Smooth muscle cell (in vitro differentiated cells): Measurements from ENCODE around the gene DIAPH2. TPM values are rescaled to one million over a fixed set of nuclear protein-coding genes. Genes with fewer than 3 reads are reported as not detected.

Experiments used
- DNase-seq: peaks from one replicate; lab custom pipeline; 2025; ENCODE audit not compliant: unreplicated experiment; lab: John Stamatoyannopoulos, UW
- H2AFZ ChIP-seq: fragments of 200-600 bp; sonication (generic); 2 replicates; pipeline ENCODE4 v1.6.0; 2016; ENCODE audit warnings: antibody characterized with exemption, low read depth, mild to moderate bottlenecking
- H3F3A ChIP-seq: fragments of 200-600 bp; sonication (generic); 2 replicates; pipeline ENCODE4 v1.6.0; 2017; ENCODE audit warnings: antibody characterized with exemption, low read depth
- H3K27ac ChIP-seq: fragments of 200-600 bp; sonication (generic); 2 replicates; pipeline ENCODE4 v1.5.1; 2016; ENCODE audit warnings: low read depth, mild to moderate bottlenecking
- H3K27me3 ChIP-seq: fragments of 200-600 bp; sonication (generic); 2 replicates; pipeline ENCODE4 v1.6.1; 2016; ENCODE audit warnings: low read depth, mild to moderate bottlenecking
- H3K36me3 ChIP-seq: fragments of 200-600 bp; sonication (generic); 2 replicates; pipeline ENCODE4 v1.5.1; 2016; ENCODE audit warnings: low read depth
- H3K4me1 ChIP-seq: fragments of 200-600 bp; sonication (generic); 2 replicates; pipeline ENCODE4 v1.5.1; 2016; ENCODE audit warnings: low read depth
- H3K4me2 ChIP-seq: fragments of 200-600 bp; sonication (generic); 2 replicates; pipeline ENCODE4 v1.6.0; 2016; ENCODE audit warnings: mild to moderate bottlenecking
- H3K4me3 ChIP-seq: fragments of 200-600 bp; sonication (generic); 2 replicates; pipeline ENCODE4 v1.5.1; 2016; ENCODE audit warnings: mild to moderate bottlenecking
- H3K79me2 ChIP-seq: fragments of 200-600 bp; sonication (generic); 2 replicates; pipeline ENCODE4 v1.6.0; 2016; ENCODE audit warnings: low read depth, mild to moderate bottlenecking
- H3K9ac ChIP-seq: fragments of 200-600 bp; sonication (generic); 2 replicates; pipeline ENCODE4 v1.6.0; 2016; ENCODE audit warnings: low read depth
- H3K9me3 ChIP-seq: fragments of 200-600 bp; sonication (generic); replicated peaks from 2 replicates; pipeline ENCODE4 v1.5.1; 2016; ENCODE audit warnings: low read depth
- H4K20me1 ChIP-seq: fragments of 200-600 bp; sonication (generic); 2 replicates; pipeline ENCODE4 v1.6.0; 2016; ENCODE audit warnings: low read depth
- CTCF ChIP-seq: fragments of 200-600 bp; sonication (generic); IDR thresholded peaks from 2 replicates; pipeline ENCODE4 v1.5.1; 2017; ENCODE audit warnings: borderline replicate concordance, mild to moderate bottlenecking, antibody characterized with exemption; ENCODE audit not compliant: insufficient read depth, poor library complexity, severe bottlenecking
- WGBS: methylation state at CpG from one replicate; pipeline ENCODE4 v1.1.7; 2016; ENCODE audit warnings: low lambda C conversion rate; 5-methylcytosine and 5-hydroxymethylcytosine counted together
- polyA plus RNA-seq: library from polyadenylated mRNA; unstranded; fragments of >200 nt; fragmentation: Nextera tagmentation; extraction: Ambion mirVana; gene quantifications from 2 replicates; pipeline ENCODE4 v1.2.1, GENCODE V29; 2016
- total RNA-seq: library from RNA; depleted of rRNA; stranded (reverse); fragments of >200 nt; gene quantifications from 2 replicates; pipeline ENCODE4 v1.2.3, GENCODE V29; 2014

Gene DIAPH2
- total and polyA plus RNA-seq, 2 experiments from 2014 or later = 12.8 to 19.9 TPM

DNA sequence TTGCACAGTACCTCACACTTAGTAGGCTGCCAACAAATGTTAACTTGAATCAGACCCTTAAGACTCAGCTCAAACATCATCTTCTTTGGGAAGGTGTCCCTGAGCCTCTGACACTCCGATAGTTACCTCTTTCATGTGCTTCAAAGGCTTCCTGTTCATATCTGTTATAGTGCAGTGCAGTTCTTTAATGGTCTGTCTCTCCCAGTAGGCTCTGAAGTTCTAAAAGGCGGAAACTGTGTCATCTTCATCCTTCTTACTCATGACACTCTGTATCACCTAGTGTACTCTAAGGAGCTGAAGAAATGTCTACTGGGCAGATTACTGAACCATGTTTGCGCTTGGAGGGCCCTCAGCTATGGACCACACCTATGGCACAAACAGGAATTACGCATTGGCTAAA lies 2.1 kb upstream of the DIAPH2 start:
- 94% methylated on average over 4 of the region's 4 CpGs for WGBS
- no peaks in the 10 kb centered on the region for H3K27me3 ChIP-seq
- TF ChIP-seq CTCF = no peak

GRCh38 chrX:96683997-96684338 lies 674 bp upstream of the DIAPH2 start:
- WGBS = 31% methylated on average over 8 of the region's 8 CpGs
- no peak for TF ChIP-seq CTCF

More for the DNA sequence above, 2.1 kb upstream of the DIAPH2 start:
- Histone ChIP-seq H2AFZ (no peak overlapping the region), H3K27ac (no peak overlapping the region), H3K4me3 (no peak overlapping the region), H3K9ac (no peak overlapping the region), H3K9me3 (no peaks in the 10 kb centered on the region), H4K20me1 (no peaks in the 10 kb centered on the region), H3K36me3 (no peaks in the 10 kb centered on the region), H3K4me1 (peaks cover 7% of the 10 kb centered on the region), H3K4me2 (no peak overlapping the region), H3F3A (no peaks in the 10 kb centered on the region), H3K79me2 (peaks cover 10% of the 10 kb centered on the region)
- no peak for DNase-seq

DNA sequence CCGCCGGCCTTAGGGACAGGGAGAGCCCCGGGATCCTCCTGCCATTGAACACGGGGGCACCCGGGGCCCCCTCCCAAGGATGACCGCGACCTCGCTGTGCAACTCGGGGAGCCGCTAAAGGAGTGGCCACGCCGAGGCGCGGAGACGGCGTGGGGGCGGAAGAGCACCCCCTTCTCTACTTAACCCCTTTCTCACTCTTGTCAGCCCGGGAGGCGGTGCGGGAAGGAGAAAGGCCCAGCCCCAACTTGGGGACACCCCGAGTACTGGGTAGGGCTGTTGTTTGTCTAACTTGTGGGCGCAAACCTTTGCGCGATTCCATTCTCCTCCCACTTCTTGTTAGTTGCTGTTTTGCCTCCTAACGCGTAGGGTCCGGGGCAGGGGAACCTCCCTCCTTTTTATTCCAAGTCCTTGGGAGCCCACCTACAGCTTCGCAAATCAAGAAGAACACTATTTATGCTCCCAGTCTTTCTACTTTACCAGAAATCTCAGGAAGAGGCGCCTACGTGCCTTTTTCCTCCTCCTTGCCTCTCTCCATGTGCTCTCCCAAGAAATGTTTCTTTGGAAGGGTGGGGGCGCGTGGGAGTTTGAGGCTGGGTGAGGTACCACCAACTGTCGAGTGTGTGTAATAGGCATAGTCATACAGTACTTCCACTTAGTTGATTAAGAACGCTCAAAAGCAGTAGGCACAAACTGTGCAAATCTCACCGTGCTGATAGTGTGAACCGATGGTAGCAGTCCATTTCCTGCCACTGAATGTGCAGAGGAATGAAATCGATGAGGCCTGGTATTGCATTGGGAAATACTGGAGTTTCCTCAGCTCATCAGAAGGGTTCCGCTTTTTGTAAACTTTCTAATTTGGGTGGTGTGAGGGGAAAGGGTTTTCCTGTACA lies 813 bp downstream of the DIAPH2 start:
- Histone ChIP-seq H3K9ac (peak overlapping the region; percentile 66), H3F3A (no peaks in the 10 kb centered on the region), H3K4me1 (peaks cover 13% of the 10 kb centered on the region), H3K79me2 (peaks cover 18% of the 10 kb centered on the region), H3K27ac (peak overlapping the region; percentile 50), H2AFZ (peak overlapping the region; percentile 98), H4K20me1 (no peaks in the 10 kb centered on the region), H3K4me3 (peak overlapping the region; percentile 86), H3K4me2 (peak overlapping the region; percentile 98), H3K36me3 (no peaks in the 10 kb centered on the region), H3K27me3 (no peaks in the 10 kb centered on the region), H3K9me3 (no peaks in the 10 kb centered on the region)
- DNase-seq = peak; percentile 15
- 2% methylated on average over 38 of the region's 38 CpGs for WGBS
- TF ChIP-seq CTCF = no peak

More at GRCh38 chrX:96683997-96684338, 674 bp upstream of the DIAPH2 start:
- H3K27ac ChIP-seq = peak overlapping the region; percentile 12
- H3K9me3 ChIP-seq = no peaks in the 10 kb centered on the region
- peaks cover 10% of the 10 kb centered on the region for H3K4me1 ChIP-seq
- peak overlapping the region; percentile 98 for H3K4me2 ChIP-seq
- no peaks in the 10 kb centered on the region for H3F3A ChIP-seq
- DNase-seq = no peak
- no peaks in the 10 kb centered on the region for H3K36me3 ChIP-seq
- H3K4me3 ChIP-seq = peak overlapping the region; percentile 86
- no peaks in the 10 kb centered on the region for H3K27me3 ChIP-seq
- no peaks in the 10 kb centered on the region for H4K20me1 ChIP-seq
- peaks cover 18% of the 10 kb centered on the region for H3K79me2 ChIP-seq
- H3K9ac ChIP-seq = no peak overlapping the region
- H2AFZ ChIP-seq = peak overlapping the region; percentile 98
